Inflammatory macrophage treated with lipopolysaccharide for 1 hour (primary cell): ENCODE data around the gene NKAIN2.

Experiments used
- DNase-seq, 2 donors: peaks; one replicate each; pipeline ENCODE4 v3.0.0-alpha.2; 2020 to 2022

NKAIN2 gene

DNA sequence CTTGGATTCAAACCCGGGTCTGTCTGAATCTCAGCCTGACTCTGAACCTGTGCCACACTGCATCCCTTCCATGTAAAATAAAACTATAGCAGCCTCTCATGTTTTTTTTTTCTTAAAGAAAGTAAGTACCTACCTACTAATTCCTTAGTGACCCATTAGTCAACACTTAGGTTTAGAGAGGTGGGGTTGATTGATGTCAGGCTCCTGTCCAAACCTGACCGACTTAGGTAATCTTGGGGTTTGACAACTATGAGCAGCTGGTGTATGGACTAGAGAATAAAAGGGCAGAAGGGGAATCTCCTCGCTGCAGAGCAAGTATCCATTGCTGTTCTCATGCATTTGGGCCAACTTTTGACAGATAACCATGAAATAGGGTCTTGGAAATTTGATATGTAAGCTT, 6.5 kb downstream of the NKAIN2 start:
- DNase-seq = no peak

DNA sequence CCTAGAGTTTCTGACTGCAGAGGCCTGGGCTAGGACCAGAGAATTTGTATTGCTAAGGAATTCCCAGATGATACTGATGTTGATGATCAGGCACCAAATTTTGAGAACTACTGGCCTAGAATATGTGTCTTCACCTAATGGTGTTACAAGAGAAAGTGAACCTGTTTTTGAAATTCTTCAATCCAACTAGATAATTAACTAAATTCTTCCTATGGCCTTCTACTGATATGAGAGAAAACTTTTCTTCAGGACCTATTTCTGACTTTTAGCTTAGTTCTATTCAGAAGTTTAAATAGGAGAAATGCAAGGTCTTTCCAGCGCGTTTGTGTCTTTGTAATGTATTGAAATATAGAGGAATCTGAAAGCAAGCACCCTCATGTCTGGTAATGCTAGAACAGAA, 7.3 kb downstream of the NKAIN2 start:
- no peak for DNase-seq

DNA sequence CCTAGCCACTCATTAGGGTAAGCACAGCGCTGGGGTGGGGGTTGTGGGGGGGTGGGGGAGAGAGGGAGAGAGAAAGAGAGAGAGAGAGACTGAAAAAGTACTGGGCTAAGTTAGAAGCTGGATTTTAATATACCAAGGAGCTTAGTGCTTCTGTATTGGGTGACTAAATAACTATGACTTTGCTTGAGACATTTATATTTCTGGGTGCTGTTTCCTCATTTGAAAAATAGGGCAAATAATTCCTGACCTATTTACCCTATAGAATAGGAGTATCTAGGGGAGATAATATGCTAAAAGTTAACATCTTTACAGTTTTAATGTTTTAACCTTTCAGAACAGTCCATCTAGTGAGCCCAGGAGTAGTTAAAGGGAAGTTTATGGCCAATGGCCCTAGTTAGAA, 7.7 kb downstream of the NKAIN2 start:
- no peak for DNase-seq

DNA sequence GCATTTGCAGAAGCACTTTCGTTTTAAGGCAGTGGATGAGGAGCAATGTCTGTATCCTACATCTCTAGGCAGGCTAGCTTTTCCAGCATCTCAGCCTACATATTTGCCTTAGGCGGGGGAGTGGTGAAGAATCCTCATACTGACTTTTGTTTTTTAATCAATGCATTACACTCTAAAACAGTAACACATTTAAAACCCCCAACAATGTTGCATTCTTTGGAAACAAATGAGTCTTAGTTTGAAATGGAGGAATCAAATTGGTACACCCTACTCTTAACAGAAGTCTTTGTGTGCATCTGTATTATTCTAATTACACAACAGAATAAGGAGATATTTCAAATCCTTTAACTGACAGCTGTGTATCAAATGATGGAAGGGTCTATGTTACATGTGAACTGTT, 9.0 kb downstream of the NKAIN2 start:
- no peak for DNase-seq

DNA sequence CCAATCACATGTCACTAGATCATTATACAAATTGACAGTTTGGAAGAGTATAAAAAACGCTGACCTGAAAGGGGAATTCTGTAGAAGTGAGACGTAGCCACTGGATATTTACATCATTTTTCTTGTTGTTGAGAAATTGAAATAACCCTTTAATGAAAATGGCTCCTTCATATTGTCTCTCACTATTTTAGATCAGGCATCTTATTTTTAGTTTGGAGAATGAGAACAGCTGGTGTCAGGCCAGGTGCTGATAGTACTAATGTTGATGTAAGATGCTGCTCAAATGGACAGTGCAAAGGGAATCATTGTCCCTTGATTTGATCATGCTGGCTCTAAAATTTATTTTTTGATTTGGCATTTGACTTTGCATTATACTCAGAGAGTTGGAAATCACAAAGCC, 17.4 kb downstream of the NKAIN2 start:
- no peak for DNase-seq

DNA sequence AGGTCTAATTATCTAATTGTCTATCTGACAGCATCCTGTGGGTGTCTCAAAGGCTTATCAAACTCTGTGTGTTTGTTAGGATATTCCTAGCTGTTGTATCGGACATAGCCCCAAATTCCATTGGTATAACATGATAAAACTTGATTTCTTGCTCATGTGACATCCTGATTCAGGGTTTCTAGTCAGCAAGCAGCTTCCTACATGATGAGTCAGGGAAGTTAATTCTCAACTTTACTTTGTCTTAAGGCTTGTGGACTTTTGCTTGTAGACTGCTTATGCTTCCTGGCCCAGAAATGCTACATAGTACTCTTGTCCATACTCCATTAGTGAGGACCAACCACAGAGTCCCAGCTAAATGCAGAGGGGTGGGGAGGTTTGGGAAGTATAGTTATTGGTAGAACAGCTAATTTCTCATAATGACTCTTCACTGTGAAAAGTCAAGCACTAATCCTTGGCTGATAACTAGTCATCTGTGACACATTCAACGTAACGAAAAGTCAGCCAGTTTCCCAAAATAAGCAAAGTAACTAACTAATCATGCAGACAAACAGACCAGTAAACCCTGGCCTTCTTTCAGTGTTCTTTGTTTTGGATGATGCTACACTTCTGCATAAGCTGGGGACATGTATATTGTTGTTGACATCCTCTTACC, 25.8 kb downstream of the NKAIN2 start:
- DNase-seq = no peak

DNA sequence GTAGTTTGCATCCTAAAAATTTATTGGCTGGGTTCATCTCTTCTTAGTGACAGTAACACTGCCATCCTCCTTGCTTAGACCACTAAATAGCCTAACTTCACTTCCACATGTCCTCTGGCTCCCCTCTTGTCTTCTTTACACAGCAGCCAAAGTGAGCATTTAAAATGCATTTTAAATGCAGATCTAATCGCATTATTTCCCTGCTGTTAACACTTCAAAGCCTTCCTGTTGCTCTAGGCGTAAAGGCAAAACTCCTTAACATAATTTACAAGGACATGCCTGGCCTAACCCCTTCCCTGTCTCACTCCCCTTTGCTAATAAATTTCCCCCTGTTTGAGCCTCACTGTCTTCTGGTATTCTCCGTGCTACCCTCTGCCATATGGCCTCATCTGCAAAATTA, 26.5 kb downstream of the NKAIN2 start:
- no peak for DNase-seq

DNA sequence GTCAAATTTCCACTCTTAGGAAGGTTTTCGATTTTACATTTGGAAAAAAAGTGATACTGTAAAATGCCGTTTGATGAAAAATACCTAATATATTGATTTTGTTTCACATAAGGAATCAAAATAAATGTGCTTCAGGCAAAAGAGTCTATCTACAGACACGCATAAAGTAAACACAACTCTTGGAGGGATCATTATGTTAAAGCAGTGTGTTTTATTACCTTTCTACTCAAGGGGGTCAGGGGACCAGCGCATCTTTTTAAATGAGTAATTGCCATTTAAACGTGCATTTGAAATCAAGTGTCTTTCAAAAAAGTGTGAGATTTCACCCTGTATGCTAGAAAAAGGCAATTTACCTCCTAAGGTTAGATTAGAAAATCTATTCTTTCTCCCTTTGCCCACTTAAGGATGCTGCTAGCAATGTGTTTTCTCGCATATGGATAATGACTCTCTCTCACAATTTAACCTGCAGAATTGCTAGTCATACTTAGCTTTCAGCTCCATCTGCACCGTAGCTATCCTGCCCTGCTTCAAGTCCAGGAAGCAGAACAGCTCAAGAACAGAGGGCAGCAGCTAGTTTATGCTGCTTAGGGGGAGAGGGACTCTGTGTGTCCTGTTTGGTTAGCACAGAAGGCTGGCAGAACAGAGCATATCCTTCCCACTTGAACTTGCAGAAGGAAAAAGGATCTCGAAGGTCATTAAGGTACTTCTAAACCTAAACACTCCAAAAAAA, 35.0 kb downstream of the NKAIN2 start:
- DNase-seq = no peak

DNA sequence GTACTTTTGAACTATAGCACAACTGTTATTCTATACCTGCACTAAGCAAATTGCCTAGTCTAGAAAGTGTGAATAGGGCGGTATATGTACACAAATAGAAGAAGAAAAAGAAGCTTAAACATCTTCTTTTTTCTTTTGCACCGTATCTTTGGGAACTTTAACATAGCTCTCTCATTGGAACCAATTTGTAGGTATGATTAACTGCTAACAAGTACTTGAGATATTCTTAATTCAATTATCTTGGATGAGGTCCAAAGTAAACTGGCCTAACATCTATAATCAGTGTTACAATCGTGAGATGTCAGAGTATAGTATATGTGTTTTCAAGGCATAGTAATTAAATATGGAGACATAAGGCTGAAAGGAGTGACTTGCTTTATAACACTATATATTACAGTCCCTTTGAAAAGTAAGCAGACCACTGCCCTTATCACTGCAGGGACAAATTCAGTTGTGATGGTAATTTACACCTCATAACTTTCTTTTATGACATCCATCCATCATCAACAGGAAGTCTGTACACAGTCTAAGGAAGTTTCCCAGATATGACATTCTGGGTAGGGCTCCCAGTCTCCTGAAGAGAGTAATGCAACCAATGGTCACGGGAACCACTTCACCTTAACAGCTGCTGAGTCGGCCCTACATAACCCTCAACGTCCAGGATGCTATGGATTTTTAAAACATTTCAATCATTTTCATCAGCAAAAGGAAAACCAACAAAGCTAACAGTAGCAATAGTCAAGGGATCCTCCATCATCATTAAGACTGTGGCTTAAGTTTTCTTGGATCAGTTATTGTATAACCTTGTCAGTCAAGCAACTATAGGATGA, 37.6 kb downstream of the NKAIN2 start:
- DNase-seq = no peak

DNA sequence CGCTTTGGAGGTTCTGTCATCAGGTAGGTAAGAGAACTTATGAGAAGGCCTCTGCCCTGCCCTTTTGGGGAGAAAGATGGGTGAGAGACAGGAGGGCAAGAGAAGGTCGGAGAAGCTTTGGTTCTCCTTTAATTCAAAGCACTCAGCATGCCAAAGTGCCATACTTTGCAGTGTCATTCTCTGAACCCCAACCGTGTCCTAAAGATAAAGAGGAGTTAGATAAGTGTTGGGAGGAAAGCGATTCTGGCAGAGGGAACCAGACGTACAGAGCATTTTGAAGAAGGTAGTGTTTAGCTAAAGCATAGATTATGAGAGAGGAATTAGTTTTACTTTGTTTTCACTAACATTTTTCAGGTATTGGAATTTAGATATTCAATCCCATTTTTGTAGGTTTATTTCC, 40.3 kb downstream of the NKAIN2 start:
- no peak for DNase-seq

DNA sequence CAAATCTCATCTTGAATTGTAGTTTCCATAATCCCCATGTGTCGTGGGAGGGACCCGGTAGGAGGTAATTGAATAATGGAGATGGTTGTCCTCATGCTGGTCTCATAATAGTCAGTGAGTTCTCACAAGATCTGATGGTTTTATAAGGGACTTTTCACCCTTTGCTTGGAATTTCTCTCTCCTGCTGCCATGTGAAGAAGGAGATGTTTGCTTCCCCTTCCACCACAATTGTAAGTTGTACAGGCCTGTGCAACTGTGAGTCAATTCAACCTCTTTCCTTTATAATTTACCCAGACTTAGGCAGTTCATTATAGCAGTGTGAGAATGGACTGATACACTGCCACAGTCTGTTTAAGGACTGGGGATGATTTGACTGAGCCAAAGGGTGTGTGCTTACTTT, 44.7 kb downstream of the NKAIN2 start:
- DNase-seq = no peak

DNA sequence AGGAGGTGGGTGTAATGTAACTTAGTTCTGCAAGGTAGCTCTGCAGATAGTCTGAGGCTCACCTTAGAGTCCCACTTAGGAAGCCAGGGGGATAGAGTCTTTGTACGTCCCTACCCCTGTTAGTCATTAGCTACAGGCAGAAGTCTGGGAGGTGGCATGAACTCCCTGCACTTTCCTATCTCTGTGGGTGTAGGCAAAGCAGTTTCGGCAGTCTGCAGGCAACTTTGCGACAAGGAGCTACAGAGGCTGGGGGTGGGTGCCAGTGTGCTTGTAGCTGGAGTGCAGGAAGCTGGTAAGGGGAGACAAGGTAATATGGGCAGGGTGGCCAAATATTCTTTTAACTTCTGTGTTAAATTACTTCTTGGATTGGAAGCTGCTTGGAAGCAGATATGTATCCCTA, 45.7 kb downstream of the NKAIN2 start:
- no peak for DNase-seq

DNA sequence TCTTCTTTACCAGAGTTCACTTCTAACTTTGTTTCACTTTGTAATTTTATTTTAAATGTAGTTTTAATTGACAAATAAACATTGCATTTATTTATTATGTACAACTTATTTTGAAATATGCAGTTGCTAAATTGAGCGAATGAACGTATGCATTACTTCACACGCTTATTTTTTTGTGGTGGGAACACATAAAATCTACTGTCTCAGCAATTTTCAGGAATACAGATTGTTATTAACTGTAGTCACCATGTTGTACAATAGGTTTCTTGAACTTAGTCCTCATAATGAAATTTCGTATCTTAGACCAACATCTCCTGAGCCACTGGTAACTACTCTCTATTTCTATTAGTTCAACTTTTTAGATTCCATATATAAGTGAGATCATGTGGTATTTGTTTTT, 46.9 kb downstream of the NKAIN2 start:
- DNase-seq = no peak

DNA sequence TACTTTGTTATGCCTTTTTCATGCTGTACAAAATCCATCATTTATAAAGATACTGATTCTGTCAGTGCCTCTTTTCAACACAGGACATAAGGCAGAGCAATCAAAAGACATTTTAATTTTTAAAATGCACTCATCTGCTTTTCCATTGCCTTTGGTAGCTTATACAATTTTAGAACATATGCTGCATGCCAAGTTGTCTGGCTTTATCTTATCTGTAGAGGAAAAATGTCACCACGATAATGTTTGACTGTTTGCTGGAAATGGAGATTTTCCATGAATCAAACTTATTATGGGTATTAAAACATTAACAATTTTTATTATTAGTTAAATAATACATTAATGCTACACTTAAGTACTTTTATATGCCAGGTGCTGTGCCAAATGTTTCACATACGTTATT, 50.5 kb downstream of the NKAIN2 start:
- no peak for DNase-seq

DNA sequence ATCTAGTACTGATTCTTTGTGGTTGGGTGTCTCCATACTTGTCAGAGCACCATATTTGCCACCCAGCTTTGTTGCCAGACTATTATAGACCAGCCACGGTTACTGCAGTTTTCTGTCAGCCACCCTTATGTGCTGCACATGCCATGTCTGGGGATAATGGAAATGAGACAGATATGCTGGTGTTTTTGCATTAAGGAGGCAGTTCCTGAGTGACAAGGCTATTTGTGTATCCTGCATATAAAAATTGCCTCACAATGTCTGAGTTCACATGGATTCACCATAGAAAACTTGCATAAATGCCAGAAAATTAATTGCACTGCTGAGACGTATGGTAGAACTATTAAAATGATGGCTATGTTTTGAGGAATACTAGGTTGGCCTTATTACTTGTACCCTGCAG, 51.8 kb downstream of the NKAIN2 start:
- no peak for DNase-seq

DNA sequence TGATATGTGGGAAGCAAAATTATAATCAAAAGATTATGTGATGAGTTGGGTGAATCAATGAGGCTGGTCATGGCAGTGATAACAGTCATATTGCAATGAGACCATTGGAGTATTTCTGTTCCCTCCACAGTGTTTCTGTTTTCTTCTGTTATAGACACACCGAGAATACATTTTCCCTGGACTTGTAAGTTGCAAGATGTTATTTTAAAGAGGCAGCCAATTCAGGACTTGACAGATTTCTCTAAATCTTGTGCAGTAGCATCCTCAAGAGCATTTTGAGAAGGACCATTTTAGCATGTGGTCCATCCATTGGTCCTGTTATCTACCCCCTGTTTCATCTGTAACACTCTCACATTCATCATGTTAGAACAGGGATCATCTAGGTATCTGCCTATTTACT, 55.6 kb downstream of the NKAIN2 start:
- no peak for DNase-seq

DNA sequence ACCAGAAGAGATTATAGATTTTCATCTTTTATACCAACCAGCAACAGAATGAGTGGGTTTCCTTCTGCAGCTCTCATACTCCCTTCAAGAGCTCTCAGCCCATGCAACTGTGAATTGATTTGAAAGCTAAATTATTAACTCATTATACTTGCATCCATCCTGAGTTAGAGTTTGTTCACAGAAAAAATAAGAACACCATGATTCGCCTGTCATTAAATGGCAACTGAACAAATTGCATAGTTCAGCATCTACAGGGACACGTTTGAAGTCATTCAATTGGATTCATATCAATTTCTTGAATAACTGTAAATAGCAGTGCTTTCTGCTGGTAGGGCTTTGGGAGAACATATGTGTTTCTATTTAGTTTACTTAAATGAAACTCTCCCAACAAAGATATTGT, 65.7 kb downstream of the NKAIN2 start:
- DNase-seq = no peak

DNA sequence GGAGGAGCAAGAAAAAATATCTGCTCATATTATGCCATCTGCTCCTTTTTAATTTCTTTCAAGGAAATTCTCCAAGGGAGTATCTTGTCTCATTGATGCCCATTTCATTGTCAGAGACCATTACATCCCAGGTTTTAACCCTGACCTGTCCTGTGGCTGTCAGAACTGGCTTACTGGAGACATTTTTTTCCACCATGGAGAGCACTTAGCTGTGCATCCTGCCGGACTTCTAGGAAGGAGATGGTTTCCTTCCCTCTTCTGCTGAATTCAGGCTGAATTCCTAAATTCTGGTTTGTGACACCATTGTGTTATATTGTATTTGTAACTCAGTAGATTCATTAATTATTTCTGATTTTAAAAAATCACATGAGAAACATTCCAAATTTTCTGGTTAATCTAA, 70.3 kb downstream of the NKAIN2 start:
- no peak for DNase-seq

DNA sequence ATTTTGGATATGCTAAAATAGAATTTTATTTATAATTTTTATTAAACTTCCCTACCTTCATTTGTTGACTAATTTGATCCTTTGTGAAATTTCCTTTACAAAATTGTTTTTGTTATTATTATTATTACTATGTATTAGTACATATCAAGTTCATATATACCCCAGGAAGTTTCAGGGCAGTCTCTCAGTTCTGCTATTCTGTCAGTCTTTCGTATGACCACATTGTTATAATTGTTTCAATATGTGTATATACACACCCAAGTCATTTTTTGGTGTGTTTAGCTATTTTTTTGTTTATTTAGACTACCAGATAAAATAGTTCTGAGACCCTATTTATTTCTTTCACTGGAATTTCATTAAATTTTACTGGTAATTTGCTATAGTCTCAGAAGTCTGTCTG, 72.1 kb downstream of the NKAIN2 start:
- no peak for DNase-seq

DNA sequence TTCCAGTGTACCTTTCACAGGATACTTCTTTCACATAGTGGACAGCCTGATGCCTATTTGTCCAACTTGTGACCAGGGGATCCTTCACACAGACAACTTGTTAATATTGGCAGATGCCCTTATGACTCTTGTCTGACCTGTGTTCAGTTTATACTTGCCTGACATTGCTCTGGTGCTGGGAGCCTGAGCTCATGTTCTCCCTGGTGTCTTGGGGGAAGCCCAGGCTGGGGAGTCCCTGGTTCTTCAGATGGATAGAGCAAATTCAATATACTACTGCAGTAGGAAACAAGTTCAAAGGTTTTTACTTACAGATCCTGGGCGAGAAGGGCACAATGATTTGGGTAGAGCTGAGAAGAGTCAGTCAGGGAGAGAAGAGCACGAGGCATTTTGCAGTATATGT, 76.1 kb downstream of the NKAIN2 start:
- no peak for DNase-seq

DNA sequence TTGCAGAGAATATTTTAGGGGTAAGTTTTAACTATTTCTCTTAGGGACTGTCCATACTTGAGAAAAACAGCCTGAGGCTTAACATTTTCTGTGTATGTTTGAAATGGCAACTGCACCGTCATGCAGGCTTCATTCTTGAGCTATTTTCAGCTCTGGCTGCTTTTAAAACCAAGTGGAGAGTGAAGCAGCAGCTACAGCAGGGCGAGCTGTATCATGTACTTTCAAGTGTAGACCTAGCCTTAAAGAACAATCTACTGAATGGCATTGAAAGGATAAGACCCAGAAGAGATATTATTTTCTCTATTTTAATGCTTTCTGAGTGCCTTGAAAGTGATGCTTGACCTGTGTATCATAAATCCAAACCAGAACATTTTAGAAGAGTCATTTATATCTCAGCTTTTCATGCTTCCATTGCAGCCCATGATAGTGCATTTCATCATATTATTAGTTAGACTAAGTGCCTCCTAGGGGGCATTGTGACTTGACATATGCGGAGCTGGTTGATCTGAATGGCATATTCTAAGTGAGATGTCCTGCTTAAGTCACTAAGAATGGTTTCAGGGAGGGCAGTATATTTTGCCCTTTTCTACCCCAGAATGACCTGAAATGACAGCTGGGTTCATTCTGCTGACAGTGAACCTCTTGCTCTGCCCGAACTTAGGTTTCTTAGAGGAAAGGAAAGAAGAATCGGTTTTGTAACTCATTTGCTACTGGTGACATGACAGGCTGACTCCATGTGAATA, 85.3 kb downstream of the NKAIN2 start:
- no peak for DNase-seq

DNA sequence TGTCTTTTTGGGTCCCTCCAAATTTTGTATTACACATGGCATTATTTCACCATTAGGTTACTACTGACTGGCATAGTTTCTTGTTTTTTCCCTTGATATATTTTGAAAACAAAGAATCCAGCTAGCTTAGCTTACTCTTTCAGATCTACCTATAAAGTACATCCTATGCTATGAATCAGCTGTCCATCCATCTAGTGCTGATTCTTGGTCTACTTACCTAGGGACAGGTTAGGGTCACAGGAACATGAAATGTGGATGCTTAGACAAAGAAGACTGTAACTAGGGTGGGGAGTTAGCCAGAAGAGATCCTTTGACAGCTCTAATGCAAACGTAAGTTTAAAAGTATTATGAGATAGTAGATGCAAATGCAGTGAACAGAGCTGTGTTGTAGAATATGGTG, 91.7 kb downstream of the NKAIN2 start:
- no peak for DNase-seq

DNA sequence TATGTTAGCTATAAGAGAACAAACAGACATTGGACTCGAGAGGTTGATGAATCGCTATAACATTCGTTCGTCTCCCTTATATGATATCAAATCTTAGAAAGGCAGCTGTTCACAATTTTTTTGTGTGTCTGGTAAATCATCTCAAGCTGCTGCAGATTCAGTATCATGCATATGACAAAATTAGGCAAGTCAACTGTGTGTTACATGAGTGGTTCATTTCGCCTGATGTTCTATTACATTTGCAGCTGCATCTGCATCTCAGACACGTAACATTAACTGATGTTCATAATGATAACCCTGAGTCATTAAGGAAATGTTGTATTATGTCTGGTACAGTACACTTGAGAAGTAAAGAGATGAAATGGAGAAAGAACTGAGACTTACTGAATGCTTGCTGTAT, 92.1 kb downstream of the NKAIN2 start:
- DNase-seq = no peak
